HL-60/S4 (cell line): ENCODE data around the gene ATAD2B.

ENCODE experiments used
- in situ Hi-C: fragments of 300-500 bp; cut with MboI; formaldehyde crosslinking; loops from 2 replicates; pipeline ENCODE4 v1.14.3; 2022; ENCODE audit warnings: low sequenced_read_pairs

The ATAD2B gene

DNA sequence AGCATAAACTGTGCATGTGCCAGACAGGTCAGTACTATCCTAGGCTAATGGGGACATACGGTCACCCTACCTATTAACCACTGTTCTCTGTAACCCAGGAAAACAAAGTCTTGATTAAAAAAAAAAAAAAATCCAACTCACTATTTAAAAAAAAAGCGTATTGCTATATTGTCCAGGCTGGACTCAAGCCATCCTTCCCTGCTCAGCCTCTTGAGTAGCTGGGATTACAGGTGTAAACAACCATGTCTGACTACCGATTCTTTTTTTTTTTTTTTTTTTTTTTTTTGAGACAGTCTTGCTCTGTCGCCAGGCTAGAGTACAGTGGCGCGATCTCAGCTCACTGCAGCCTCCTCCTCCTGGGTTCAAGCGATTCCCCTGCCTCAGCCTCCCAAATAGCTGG, 11.6 kb downstream of the ATAD2B start:
- in situ Hi-C loops: no loop called here

DNA sequence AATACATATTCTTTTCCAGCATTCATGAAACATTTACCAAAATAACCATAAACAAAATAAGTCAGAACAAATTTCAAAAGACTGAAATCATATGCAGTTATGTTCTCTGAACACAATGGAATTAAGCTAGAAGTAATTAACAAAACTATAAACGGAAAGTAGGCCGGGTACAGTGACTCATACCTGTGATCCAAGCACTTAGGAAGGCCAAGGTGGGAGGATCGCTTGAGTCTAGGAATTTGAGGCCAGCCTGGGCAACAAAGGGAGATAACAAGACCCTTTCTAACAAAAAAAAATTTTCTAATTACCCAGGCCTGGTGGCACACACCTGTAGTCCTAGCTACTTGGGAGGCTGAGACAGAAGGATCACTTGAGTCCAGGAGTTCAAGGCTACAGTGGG, 14.9 kb downstream of the ATAD2B start:
- in situ Hi-C loops: no loop called here

DNA sequence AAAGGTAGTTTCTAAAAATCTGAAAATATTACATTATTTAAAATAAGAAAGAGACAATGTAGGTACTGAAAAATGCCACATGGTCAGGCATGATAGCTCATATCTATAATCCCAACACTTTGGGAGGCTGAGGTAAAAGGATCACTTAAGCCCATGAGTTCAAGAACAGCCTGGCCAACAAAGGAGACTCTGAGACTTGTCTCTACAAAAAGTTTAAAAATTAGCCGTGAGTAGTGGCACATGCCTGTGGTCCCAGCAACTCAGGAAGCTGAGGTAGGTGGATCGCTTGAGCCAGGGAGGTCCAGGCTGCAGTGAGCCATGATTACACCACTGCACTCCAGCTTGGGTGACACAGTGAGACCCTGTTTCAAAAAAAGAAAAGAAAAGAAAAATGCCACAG, 21.8 kb downstream of the ATAD2B start:
- in situ Hi-C loops: no loop called here

DNA sequence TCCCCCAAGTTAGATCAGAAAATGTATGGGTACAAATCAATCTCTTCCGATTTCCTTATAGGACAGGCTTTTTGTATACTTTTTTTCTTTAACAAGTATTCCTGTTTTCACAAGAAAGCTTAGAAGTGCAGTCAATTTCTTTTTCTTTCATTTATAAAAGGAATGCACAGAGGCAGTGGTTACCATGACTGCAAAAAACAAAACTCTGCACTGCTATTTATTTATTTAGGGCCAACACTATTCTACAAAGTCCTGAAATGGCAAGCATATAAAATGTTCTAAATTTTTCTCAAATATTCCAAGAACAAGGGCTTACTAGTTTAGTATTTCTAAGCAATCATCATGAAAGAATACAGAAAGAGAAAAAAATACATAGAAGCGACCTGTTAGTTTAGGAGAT, 22.2 kb downstream of the ATAD2B start:
- in situ Hi-C loops: no loop called here

DNA sequence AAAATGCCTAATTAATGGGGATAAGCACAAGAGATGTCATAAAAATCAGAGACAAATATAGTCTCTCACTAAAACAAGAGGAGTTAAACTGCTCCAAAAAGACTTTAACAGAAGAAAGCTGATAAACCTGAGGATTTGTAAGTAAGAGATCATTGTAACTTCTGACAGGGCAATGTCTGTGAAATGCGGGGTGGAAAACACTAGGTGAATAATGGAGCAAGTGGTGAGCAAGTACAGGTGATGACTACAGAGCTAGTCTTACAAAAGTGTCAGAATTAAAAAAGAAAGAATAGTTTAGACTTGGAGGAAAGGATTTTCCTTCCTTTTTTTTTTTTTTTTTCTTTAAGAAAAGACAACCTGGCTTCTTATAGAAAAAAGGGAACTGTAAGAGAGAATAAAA, 22.7 kb downstream of the ATAD2B start:
- in situ Hi-C loops: no loop called here

DNA sequence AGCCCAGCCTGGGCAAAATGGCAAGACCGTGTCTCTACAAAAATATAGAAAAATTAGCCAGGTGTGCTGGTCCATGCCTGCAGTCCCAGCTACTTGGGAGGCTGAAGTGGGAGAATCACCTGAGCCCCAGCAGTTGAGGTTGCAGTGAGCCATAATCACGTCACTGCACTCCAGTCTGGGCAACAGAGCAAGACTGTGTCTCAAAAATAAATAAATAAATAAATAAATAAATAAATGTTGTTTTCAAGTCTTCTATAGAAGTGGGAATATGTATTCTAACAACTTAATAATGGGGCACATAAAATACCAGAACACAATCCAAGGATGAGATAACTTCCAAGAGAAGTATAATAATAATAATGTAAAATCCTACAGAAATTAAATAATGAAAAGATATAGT, 23.9 kb downstream of the ATAD2B start:
- in situ Hi-C loops: no loop called here

DNA sequence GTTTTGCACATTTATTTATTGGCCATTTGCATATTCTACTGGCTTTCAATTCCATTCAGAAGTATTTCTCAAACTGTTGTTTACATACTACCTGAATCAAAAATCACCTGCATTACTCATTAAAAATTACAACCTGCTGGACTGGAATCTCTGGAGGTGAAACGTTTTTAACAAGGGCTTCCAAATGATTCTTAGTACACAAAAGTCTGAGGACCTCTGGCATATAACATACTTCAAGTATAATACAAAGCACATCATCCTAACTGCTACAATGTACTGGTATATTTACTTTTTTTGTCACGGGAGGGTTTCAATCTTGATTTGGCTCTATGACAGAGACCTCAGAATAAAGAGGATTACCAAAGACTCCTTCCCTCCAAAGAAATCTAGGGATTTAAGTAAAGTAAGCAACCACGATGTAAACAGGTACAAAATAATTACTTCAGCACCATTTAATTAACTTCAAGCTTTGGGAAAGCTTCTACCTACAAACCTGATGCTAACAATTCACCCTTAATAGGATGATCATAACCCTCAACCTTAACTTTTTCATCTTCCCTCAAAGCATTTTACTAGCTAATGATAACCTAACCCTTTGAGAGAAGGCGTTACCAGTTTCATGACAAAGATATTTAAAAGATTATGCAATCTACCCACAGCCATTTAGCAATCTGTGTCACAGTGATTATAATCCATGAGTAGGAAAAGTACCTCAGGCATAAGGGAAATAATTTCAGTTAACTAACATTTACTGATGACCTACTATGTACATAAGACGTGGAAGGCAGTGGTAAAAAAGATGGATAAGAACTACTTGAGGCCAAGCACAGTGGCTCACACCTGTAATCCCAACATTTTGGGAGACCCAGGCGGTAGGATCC, 24.7 kb downstream of the ATAD2B start:
- in situ Hi-C loops: no loop called here

DNA sequence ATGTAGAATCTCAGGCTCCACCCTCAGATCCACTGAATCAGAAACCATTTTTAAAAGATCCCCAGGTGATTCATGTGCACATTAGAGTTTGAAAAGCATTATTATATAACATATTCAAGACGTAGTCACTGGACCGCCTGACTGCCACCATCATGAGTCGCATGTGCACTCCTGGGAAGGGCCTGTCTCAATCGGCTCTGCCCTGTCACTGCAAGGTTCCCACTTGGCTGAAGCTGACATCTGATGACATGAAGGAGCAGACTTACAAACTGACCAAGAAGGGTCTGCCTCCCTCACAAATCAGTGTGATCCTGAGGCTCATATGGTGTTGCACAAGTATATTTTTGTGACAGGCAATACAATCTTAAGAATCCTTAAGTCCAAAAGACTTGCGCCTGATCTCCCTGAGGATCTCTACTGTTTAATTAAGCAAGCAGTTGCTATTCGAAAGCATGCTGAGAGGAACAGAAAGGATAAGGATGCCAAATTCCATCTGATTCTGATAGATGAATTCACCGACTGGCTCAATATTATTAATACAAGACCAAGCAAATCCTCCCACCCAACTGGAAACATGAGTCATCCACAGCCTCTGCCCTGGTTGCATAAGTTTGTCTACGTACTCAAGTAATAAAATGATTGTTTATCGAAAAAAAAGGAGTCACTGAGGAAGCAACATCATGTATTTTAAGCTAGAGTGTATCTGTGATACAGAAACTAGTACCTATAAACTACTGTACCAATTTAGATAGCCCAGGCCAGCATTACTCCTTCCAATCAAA, 26.2 kb downstream of the ATAD2B start:
- in situ Hi-C loops: no loop called here

DNA sequence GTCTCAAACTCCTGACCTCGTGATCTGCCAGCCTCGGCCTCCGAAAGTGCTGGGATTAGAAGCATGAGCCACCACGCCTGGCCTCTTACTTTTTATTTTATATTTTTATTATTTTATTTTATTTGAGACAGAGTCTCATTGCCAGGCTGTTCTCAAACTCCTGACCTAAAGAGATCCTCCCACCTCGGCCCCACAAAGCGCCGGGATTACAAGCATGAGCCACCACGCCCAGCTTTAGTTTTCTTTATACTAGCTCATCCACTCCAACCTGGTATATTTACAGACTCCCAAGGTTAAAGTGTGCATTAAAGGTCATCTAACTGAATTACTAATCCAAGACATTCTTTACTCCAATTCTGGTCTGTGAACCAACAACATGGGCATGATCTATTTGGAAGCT, 26.8 kb downstream of the ATAD2B start:
- in situ Hi-C loops: no loop called here

DNA sequence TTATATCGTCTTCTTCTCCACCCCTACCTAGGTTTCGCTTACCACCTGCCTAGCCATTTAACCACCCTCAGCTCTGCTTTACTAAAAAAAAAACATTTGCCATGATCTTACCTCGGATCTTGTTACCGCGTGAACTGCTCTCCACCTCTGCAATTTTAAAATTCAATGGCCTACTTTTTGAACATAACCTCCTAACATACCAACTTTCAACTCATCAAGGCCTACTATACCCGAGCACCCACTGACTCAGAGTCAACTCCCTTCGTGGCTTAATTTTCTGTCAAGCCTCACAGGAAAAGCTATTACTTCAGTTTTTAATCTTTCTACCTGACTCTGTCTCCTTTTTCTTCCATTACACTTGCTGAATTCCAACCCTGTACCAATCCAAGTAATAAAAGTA, 55.7 kb downstream of the ATAD2B start:
- in situ Hi-C loops: no loop called here

DNA sequence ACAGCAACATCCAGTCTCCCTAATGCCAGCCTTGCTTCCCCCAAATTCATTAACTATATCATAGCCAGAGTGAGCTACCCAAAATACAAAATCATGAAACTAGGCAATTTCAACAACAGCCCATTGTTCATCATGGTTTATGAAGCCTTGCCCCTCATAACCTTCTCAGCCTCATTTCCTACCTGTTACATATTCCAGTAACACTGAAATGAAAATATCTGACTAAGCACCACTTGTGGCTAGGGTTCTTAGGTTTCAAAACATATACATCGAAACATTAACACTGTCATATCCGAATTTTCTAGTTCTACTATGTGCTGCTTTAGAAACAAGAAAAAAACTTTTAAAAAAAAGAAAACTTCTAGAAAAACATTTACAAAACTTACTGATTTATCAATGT, 59.5 kb downstream of the ATAD2B start:
- in situ Hi-C loops: no loop called here

DNA sequence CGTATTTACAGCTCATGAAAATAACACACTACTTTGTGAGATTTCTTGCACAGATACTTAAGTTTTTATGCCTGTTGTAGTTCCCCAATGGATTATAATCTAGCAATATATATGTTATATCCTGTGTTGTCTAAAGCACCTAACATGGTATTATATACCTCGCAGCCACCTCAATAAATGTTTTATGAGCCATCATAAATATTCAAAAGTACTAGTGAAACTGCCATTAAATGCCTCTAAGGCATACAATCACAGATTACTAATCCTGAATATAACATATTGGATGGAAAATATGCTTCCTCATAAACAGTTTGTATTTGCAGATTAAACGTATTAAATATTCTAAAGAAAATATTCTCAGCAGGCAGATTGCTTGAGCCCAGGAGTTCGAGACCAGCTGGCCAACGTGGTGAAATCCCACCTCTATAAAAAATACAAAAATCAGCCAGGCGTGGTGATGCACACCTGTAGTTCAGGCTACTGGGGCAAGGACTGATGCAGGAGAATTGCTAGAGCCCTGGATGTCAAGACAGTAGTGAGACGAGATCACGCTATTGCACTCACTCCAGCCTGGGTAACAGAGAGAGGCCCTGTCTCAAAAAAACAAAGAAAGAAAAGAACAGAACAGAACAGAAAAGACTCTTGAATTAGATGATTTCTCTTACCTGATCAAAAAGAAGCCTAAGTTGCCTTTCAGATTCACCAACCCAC, 64.1 kb downstream of the ATAD2B start:
- in situ Hi-C loops: no loop called here

DNA sequence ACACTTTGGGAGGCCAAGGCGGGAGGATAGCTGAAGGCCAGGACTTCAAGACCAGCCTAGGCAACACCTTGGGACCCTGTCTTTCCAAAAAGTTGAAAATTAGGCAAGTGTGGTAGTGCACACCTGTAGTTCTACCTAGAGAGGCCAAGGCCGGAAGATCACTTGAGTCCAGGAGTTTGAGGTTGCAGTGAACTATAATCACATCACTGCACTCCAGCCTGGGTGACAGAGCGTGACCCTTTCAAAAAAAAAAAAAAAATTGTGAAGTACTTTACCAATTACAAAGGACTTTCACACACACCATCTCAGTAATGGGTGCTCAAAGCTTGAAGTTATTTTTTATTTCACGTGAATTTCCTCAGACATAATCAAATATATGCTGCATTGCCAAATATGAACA, 65.0 kb downstream of the ATAD2B start:
- in situ Hi-C loops: no loop called here

DNA sequence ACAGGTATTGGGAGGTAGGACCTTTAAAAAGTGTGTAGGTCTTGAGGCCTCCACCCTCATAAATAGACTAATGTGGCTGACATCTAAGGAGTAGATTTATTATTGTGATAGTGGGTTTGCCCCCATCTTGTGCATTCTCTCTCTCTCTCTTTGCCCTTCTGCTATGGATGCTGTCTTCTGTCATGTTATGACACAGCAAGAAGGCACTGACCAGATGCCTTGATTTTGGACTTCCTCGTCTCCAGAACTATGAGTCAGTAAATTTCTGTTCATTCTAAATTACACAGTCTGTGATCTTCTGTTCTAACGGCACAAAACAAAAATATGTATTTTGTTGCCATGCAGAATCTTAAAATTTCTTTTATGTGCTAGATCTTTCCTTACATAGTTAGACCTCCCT, 66.9 kb downstream of the ATAD2B start:
- in situ Hi-C loops: no loop called here

DNA sequence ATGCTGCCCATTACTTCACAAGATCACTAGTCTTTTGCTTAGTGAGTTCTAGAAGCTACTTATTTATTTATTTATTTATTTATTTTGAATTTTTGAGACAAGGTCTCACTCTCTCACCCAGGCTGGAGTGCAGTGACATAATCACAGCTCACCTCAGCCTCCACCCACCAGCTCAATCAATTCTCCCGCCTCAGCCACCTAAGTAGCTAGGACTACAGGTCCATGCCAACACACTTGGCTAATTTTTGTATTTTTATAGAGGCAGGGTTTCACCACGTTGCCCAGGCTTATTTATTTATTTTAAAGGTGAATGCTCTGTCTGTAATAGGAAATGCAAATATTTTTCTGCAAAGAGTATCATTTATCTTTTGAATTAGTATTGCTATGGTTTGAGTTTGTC, 67.7 kb downstream of the ATAD2B start:
- in situ Hi-C loops: no loop called here

DNA sequence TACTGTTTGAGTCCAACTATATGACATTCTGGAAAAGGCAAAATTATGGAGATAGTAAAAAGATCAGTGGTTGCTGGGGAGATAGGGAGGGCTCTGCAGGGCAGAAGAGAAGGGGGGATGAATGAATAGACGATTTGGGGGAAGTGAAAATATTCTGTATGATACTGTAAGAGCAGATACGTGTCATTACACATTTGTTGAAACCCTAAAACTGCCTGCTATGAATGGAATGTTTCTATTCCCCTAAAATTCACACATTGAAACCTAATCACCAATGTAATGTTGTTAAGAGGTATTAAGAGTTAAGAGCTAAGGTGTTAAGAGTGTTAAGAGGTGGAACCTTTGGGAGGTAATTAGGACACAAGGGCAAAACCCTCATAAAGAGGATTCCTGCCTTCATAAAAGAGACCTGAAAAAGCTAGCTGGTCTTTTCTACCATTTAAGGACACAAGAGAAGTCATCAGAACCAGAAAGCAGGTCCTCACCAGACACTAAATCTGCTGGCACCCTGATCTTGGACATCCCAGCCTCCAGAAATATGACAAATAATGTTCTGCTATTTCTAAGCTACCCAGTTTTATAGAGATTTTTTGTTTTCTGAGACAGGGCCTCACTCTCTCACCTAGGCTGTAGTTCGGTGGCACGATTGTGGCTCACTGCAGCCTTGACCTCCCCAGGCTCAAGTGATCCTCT, 76.2 kb downstream of the ATAD2B start:
- in situ Hi-C loops: no loop called here

DNA sequence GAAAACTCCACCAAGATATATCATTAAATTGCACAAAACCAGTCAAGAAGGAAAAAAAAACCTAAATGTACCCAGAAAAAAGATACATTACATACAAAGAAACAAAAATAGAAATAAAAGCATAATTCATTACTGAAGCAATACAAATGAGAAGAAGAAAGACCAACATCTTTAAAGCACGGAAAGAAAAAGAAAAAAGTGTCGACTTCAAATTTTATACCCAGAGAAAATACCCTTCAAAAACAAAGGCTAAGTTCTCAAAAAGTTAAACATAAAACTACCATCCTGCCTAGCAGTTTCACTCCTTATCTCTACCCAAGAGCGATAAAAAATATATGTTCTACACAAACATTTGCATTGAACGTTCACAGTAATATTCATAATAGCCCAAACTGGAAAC, 82.0 kb downstream of the ATAD2B start:
- in situ Hi-C loops: no loop called here

DNA sequence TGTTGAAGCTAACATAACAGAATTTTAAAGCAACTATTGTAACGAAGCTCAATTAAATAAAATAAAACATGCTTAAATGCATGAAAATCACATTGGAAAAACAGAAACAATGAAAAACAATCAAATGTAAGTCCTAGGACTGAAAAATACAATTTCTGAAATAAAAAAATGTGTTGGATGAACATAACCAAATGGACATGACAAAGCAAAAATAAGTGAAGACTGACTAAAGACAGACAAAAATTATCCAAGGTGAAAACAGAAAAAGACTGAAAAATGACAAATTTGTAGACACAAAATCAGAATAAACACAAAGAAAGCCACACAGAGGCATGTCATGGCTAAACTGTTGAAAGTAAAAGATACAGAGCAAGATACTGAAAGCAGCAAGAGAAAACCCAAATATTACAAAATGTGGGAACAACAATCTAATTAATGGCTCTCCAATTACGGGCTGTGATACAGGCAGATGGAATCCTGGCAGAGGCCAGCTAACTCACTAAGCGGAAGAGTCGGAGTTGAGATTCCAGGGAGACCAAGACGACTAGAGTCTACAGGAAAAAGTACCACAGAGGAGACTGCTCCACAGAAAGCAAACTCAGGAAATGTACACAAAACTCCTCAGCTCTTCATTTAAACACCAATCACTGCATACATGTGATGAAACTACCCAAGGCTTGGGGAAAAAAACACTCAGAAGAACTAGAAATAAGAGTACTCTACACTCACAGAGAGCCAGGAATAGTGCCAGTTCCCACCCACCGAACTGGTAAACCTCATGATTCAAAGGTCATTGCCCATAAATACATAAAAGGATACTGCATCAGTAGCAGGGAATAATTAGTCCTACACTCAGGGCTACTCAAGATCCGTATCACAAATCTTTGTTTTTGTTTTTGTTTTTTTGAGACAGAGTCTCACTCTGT, 83.6 kb downstream of the ATAD2B start:
- in situ Hi-C loops: no loop called here

DNA sequence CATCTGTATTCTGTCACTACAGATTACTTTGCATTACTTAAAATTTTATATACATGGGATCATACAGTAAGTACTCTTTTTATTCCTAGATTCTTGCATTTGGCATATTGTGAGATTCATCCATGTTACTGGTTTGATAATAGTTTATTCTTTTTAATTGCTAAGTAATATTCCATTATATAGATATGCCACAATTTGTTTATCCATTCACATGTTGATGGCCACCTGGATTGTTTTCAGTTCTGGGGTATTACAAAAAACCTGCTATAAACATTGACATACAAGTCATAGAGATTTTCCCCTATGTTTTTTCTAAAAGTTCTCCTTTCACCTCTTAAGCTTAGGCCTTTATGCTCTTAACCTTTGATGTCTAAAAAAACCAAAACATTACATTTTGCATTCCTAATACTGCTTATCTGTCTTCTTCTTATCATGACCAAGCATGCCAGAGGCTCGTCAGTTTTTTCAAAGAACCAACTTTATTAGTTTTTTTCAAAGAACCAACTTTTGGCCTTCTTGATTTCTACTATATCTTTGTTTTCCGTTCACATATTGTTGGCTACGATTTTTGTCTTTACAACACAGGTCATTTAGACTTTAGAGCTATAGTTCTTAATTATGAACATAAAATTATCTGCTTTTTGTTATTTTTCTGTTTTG, 86.9 kb downstream of the ATAD2B start:
- in situ Hi-C loops: no loop called here

DNA sequence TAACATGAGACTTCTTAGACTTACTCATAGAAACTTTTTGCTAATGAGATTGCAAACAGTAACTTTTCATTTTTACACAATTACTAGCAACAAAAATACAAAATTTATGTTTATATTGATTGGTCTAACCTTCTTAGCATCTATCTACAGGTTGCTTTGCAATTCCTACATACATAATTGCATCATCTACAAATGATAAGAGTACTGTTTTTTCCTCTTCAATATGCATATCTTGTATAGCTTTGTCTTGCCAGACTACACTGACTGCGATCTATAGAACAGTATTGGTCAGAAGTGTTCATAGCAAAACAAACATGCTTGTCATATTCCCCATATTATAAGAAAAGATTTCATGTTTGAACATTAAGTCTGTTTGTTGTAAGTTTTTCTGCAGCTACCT, 87.9 kb downstream of the ATAD2B start:
- in situ Hi-C loops: no loop called here
